CD4-positive, alpha-beta T cell treated with Interferon alpha-2 for 1 hour (primary cell): ENCODE measurements around the gene BTBD19.
"Not testable (repeated sequence)": the region's sequence is repeated elsewhere in the genome, so short reads cannot be mapped to it uniquely, and the experiment has no call there.

Source experiments
- DNase-seq, 2 donors: peaks; one replicate each; pipeline ENCODE4 v3.0.0-alpha.2; 2020 to 2022

Gene BTBD19

GRCh38 chr1:44808063-44808937, at the start of gene BTBD19:
BTBD19 (plus strand) TSS chr1:44808523; CDS start chr1:44808821, 298 bp downstream.
- peak in 1 of 2 donors; percentile 83 for DNase-seq

- no peak for DNase-seq
These were observed 49.2 kb upstream of the BTBD19 start for GRCh38 chr1:44759077-44759476.

GRCh38 chr1:44760876-44761275, 47.4 kb upstream of the BTBD19 start:
- DNase-seq = no peak

GRCh38 chr1:44766421-44766820, 41.9 kb upstream of the BTBD19 start:
- not testable (repeated sequence) for DNase-seq

- peak; percentile 88 to 92 for DNase-seq
These were observed 33.0 kb upstream of the BTBD19 start, which contains the start of gene RPS8 for GRCh38 chr1:44775078-44775929. RPS8 (plus strand) TSS chr1:44775540; CDS start chr1:44775597, 57 bp downstream.

GRCh38 chr1:44775930-44776729, 32.2 kb upstream of the BTBD19 start:
- peak; percentile 39 to 55 for DNase-seq

- no peak for DNase-seq
These were observed 31.6 kb upstream of the BTBD19 start for GRCh38 chr1:44776730-44777068.

- DNase-seq = no peak
These were observed 30.8 kb upstream of the BTBD19 start for GRCh38 chr1:44777547-44777946.

GRCh38 chr1:44777969-44778635, 30.2 kb upstream of the BTBD19 start:
- no peak for DNase-seq

- no peak for DNase-seq
These were observed 29.4 kb upstream of the BTBD19 start for GRCh38 chr1:44778705-44779576.

- no peak for DNase-seq
These were observed 27.7 kb upstream of the BTBD19 start for GRCh38 chr1:44780583-44781121.

- DNase-seq = no peak
These were observed 24.6 kb upstream of the BTBD19 start for GRCh38 chr1:44783697-44784093.

GRCh38 chr1:44784094-44785028, 24.0 kb upstream of the BTBD19 start:
- DNase-seq = peak in 1 of 2 donors; percentile 47

- no peak for DNase-seq
These were observed 23.3 kb upstream of the BTBD19 start for GRCh38 chr1:44785029-44785380.

GRCh38 chr1:44785501-44786137, 22.7 kb upstream of the BTBD19 start:
- no peak for DNase-seq

GRCh38 chr1:44786138-44786840, 22.0 kb upstream of the BTBD19 start:
- DNase-seq = peak; percentile 75 to 83

GRCh38 chr1:44786841-44787426, 21.4 kb upstream of the BTBD19 start:
- DNase-seq = no peak

- DNase-seq = no peak
These were observed 20.8 kb upstream of the BTBD19 start for GRCh38 chr1:44787506-44787905.
